Transverse colon (tissue), 4 donors: Measurements from ENCODE around the gene MGMT.

ENCODE experiments used
- POLR2A ChIP-seq: fragments of 450-650 bp; IDR thresholded peaks from one replicate; pipeline ENCODE4 v1.6.1; 2016; ENCODE audit warnings: antibody characterized with exemption, mild to moderate bottlenecking, moderate library complexity
- POLR2AphosphoS5 ChIP-seq, 3 donors: sonication (generic); formaldehyde crosslinking; IDR thresholded peaks; one replicate each; pipeline ENCODE4 v1.6.1; 2016; ENCODE audit warnings: antibody characterized with exemption in 3 of 3
- TF ChIP-seq, protein P1 (sequence below), 5 experiments: fragments of 200-600 bp in 3 of 5; fragments of 450-650 bp in 2 of 5; sonication (generic) in 3 of 5; IDR thresholded peaks; 1 replicate in 2 of 5; 2 replicates in 3 of 5; pipeline ENCODE4 v1.5.1; 2016 to 2017; ENCODE audit warnings: antibody characterized with exemption in 5 of 5, inconsistent platforms in 3 of 5, mild to moderate bottlenecking in 2 of 5, moderate library complexity in 1 of 5

DNA sequence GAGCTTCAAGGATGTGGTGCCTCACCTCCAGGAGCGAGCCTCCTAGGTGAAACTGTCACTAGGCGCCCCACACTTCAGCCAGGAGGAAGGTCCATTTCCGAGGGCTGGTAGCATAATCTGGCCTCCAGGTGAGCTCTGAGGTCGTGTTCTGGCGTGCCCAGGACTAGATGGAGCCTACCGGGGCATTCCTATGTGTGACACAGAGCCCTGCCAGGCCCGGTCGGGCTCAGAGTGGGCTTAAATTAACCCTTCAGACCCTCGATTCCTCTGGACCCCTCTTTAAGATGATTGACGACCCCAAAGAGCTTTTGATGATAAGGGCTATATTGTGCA lies 263.9 kb downstream of the MGMT start:
- TF ChIP-seq, protein P1, sequence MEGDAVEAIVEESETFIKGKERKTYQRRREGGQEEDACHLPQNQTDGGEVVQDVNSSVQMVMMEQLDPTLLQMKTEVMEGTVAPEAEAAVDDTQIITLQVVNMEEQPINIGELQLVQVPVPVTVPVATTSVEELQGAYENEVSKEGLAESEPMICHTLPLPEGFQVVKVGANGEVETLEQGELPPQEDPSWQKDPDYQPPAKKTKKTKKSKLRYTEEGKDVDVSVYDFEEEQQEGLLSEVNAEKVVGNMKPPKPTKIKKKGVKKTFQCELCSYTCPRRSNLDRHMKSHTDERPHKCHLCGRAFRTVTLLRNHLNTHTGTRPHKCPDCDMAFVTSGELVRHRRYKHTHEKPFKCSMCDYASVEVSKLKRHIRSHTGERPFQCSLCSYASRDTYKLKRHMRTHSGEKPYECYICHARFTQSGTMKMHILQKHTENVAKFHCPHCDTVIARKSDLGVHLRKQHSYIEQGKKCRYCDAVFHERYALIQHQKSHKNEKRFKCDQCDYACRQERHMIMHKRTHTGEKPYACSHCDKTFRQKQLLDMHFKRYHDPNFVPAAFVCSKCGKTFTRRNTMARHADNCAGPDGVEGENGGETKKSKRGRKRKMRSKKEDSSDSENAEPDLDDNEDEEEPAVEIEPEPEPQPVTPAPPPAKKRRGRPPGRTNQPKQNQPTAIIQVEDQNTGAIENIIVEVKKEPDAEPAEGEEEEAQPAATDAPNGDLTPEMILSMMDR (IDR thresholded peaks at IDR 0.05), result no peak
- TF ChIP-seq POLR2A (no peak), POLR2AphosphoS5 (IDR thresholded peaks at IDR 0.05) (no peak)
